Peyer's patch (tissue), 4 donors: ENCODE results near the gene NAAA. TPM values are rescaled to one million over a fixed set of nuclear protein-coding genes. Genes with fewer than 3 reads are reported as not detected.
"Not testable (repeated sequence)": the region's sequence is repeated elsewhere in the genome, so short reads cannot be mapped to it uniquely, and the experiment has no call there.

Experiments used
- DNase-seq, 3 donors: peaks; one replicate each; pipeline ENCODE4 v3.0.0-alpha.2; 2017 to 2019
- H3K27ac ChIP-seq, 4 donors: fragments of 200-600 bp; sonication (generic); one replicate each; pipeline ENCODE4 v1.5.1; 2016 to 2019
- H3K27me3 ChIP-seq, 2 donors: fragments of 200-600 bp; sonication (generic); one replicate each; pipeline ENCODE4 v1.5.1; 2019
- H3K36me3 ChIP-seq, 3 donors: fragments of 200-600 bp; sonication (generic); one replicate each; pipeline ENCODE4 v1.5.1; 2016 to 2019
- H3K4me1 ChIP-seq, 4 donors: fragments of 200-600 bp; sonication (generic); one replicate each; pipeline ENCODE4 v1.5.1; 2016 to 2019
- H3K4me3 ChIP-seq, 4 donors: fragments of 200-600 bp; sonication (generic); 1 replicate in 3 of 4; 2 replicates in 1 of 4; pipeline ENCODE4 v1.5.1; 2016 to 2019; ENCODE audit warnings: mild to moderate bottlenecking in 1 of 4
- H3K9me3 ChIP-seq, 4 donors: fragments of 200-600 bp; sonication (generic); one replicate each; pipeline ENCODE4 v1.5.1; 2016 to 2019; ENCODE audit warnings: mild to moderate bottlenecking in 1 of 4
- CTCF ChIP-seq, 6 experiments: fragments of 450-650 bp in 4 of 6; fragments of 200-600 bp in 2 of 6; sonication (generic) in 1 of 6; IDR thresholded peaks; one replicate each; pipeline ENCODE4 v1.5.1; 2017 to 2019; ENCODE audit warnings: antibody characterized with exemption in 6 of 6, mild to moderate bottlenecking in 3 of 6, moderate library complexity in 1 of 6
- POLR2A ChIP-seq, 2 donors: fragments of 450-650 bp; IDR thresholded peaks; one replicate each; pipeline ENCODE4 v1.5.1; 2017; ENCODE audit warnings: antibody characterized with exemption in 2 of 2, mild to moderate bottlenecking in 2 of 2, moderate library complexity in 2 of 2
- total RNA-seq, 4 donors: library from RNA; depleted of rRNA; stranded (reverse); fragments of >200 nt; gene quantifications; one replicate each; pipeline ENCODE4 v1.1.0, GENCODE V29; 2016

Gene NAAA
- total RNA-seq, 4 donors from 2014 or later = 81.7 to 434 (median 177) TPM

- H3K27ac ChIP-seq = no peak overlapping the region
- no peak for TF ChIP-seq POLR2A (IDR thresholded peaks at IDR 0.05)
- H3K27me3 ChIP-seq = no peaks in the 10 kb centered on the region
- no peaks in the 10 kb centered on the region for H3K9me3 ChIP-seq
- DNase-seq = no peak
- no peaks in the 10 kb centered on the region for H3K4me1 ChIP-seq
- peaks cover 0 to 57% (median 0%) of the 10 kb centered on the region in 3 donors for H3K36me3 ChIP-seq
- no peak overlapping the region for H3K4me3 ChIP-seq
These were observed 9.5 kb upstream of the NAAA start for GRCh38 chr4:75950213-75950815.

GRCh38 chr4:75948822-75949444 is 8.1 kb upstream of the NAAA start:
- Histone ChIP-seq H3K9me3 (no peaks in the 10 kb centered on the region), H3K4me1 (no peaks in the 10 kb centered on the region), H3K36me3 (peaks cover 0 to 44% (median 0%) of the 10 kb centered on the region in 3 donors), H3K4me3 (no peak overlapping the region), H3K27me3 (no peaks in the 10 kb centered on the region), H3K27ac (no peak overlapping the region)
- DNase-seq = no peak
- TF ChIP-seq CTCF (IDR thresholded peaks at IDR 0.05) (no peak), POLR2A (IDR thresholded peaks at IDR 0.05) (no peak)

GRCh38 chr4:75939890-75940691 is 722 bp downstream of the NAAA start:
- Histone ChIP-seq H3K27me3 (no peaks in the 10 kb centered on the region), H3K36me3 (peaks cover 0 to 17% (median 0%) of the 10 kb centered on the region in 3 donors), H3K27ac (peak overlapping the region; percentile 83 to 93 (median 88)), H3K4me3 (peak overlapping the region; percentile 81 to 95 (median 91)), H3K9me3 (no peaks in the 10 kb centered on the region), H3K4me1 (peaks cover 0 to 10% (median 2%) of the 10 kb centered on the region in 4 donors)
- TF ChIP-seq POLR2A (IDR thresholded peaks at IDR 0.05) (peak; percentile 42 to 44), CTCF (IDR thresholded peaks at IDR 0.05) (no peak)
- DNase-seq = peak; percentile 84 to 91 (median 85)

- no peak for DNase-seq
- TF ChIP-seq CTCF (IDR thresholded peaks at IDR 0.05) (no peak), POLR2A (IDR thresholded peaks at IDR 0.05) (no peak)
These were observed 5.2 kb downstream of the NAAA start for GRCh38 chr4:75935628-75936027.

GRCh38 chr4:75930152-75930551 is 10.7 kb downstream of the NAAA start:
- no peak for DNase-seq
- Histone ChIP-seq H3K36me3 (peaks cover 0 to 55% (median 0%) of the 10 kb centered on the region in 3 donors), H3K27ac (no peak overlapping the region), H3K4me3 (no peak overlapping the region), H3K4me1 (no peaks in the 10 kb centered on the region), H3K27me3 (no peaks in the 10 kb centered on the region), H3K9me3 (no peaks in the 10 kb centered on the region)
- TF ChIP-seq POLR2A (IDR thresholded peaks at IDR 0.05) (no peak), CTCF (IDR thresholded peaks at IDR 0.05) (no peak)

More at GRCh38 chr4:75935628-75936027, 5.2 kb downstream of the NAAA start:
- Histone ChIP-seq H3K9me3 (no peaks in the 10 kb centered on the region), H3K36me3 (peaks cover 0 to 45% (median 0%) of the 10 kb centered on the region in 3 donors), H3K4me3 (no peak overlapping the region), H3K27ac (no peak overlapping the region), H3K4me1 (peaks cover 0 to 5% (median 2%) of the 10 kb centered on the region in 4 donors), H3K27me3 (no peaks in the 10 kb centered on the region)

- H3K9me3 ChIP-seq, H3K27me3 ChIP-seq, H3K27ac ChIP-seq, H3K4me3 ChIP-seq, DNase-seq: not testable (repeated sequence)
- Histone ChIP-seq H3K4me1 (peaks cover 0 to 19% (median 0%) of the 10 kb centered on the region in 4 donors), H3K36me3 (peaks cover 0 to 43% (median 0%) of the 10 kb centered on the region in 3 donors)
These were observed 15.9 kb downstream of the NAAA start for GRCh38 chr4:75924916-75925315.
